Sigmoid colon (tissue), 3 donors: ENCODE measurements around the gene DIRAS1.

Experiments
- CTCF ChIP-seq, 4 experiments: fragments of 450-650 bp in 3 of 4; fragments of 200-600 bp in 1 of 4; IDR thresholded peaks; one replicate each; pipeline ENCODE4 v1.5.1; 2016 to 2019; ENCODE audit warnings: antibody characterized with exemption in 4 of 4, mild to moderate bottlenecking in 3 of 4, moderate library complexity in 2 of 4
- POLR2A ChIP-seq, 2 donors: fragments of 450-650 bp; IDR thresholded peaks; one replicate each; pipeline ENCODE4 v1.6.1; 2016; ENCODE audit warnings: antibody characterized with exemption in 2 of 2, mild to moderate bottlenecking in 2 of 2, moderate library complexity in 2 of 2

GRCh38 chr19:2706251-2706650, 14.9 kb downstream of the DIRAS1 start:
- TF ChIP-seq CTCF (IDR thresholded peaks at IDR 0.05) (no peak), POLR2A (IDR thresholded peaks at IDR 0.05) (no peak)
